Vagina (tissue), 2 donors: ENCODE results near the gene GRIN1.

Experiments used
- CTCF ChIP-seq, 3 experiments: fragments of 450-650 bp in 2 of 3; fragments of 200-600 bp in 1 of 3; sonication (generic) in 1 of 3; IDR thresholded peaks; one replicate each; pipeline ENCODE4 v1.5.1; 2017 to 2019; ENCODE audit warnings: antibody characterized with exemption in 3 of 3, mild to moderate bottlenecking in 2 of 3, moderate library complexity in 2 of 3
- POLR2A ChIP-seq, 2 donors: fragments of 450-650 bp; IDR thresholded peaks; one replicate each; pipeline ENCODE4 v1.6.1; 2017; ENCODE audit warnings: antibody characterized with exemption in 2 of 2, mild to moderate bottlenecking in 2 of 2, moderate library complexity in 2 of 2
- POLR2AphosphoS5 ChIP-seq, 2 donors: sonication (generic); formaldehyde crosslinking; IDR thresholded peaks; one replicate each; pipeline ENCODE4 v1.9.0; 2017; ENCODE audit warnings: antibody characterized with exemption in 2 of 2, mild to moderate bottlenecking in 2 of 2, low read depth in 1 of 2; ENCODE audit not compliant: insufficient read depth in 1 of 2

GRCh38 chr9:137181680-137182079 is 42.7 kb downstream of the GRIN1 start:
- TF ChIP-seq POLR2AphosphoS5 (IDR thresholded peaks at IDR 0.05; ENCODE audit: insufficient read depth in 1 of 2, low read depth in 1 of 2) (no peak), CTCF (IDR thresholded peaks at IDR 0.05) (no peak), POLR2A (IDR thresholded peaks at IDR 0.05) (no peak)
